IPS-NIHi11 (cell line): ENCODE data around the gene PLB1.
"Not testable (repeated sequence)": the region's sequence is repeated elsewhere in the genome, so short reads cannot be mapped to it uniquely, and the experiment has no call there.

Experiments
- DNase-seq: peaks from one replicate; pipeline ENCODE4 v3.0.0; 2012; ENCODE audit warnings: mixed read lengths, low spot score

The PLB1 gene

DNA sequence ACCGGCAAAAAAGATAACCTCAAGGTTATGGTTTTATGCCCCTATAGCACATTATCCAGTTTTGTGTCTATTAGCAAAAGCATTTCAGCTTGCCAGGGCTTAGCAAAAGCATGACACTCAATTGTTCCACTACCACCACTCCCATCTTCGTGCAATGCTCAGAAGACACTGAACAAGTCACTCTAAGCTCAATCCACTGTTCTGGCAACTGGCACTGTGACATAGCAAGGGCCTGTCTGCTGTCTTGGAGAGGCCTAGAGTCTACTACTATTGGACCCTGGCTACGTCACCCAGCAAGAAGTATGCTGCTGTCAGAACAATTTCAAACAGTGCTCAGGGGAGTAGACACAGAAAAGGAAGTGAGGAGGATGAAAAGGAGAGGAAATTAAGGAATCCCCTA lies 152.3 kb downstream of the PLB1 start:
- DNase-seq: no peak

DNA sequence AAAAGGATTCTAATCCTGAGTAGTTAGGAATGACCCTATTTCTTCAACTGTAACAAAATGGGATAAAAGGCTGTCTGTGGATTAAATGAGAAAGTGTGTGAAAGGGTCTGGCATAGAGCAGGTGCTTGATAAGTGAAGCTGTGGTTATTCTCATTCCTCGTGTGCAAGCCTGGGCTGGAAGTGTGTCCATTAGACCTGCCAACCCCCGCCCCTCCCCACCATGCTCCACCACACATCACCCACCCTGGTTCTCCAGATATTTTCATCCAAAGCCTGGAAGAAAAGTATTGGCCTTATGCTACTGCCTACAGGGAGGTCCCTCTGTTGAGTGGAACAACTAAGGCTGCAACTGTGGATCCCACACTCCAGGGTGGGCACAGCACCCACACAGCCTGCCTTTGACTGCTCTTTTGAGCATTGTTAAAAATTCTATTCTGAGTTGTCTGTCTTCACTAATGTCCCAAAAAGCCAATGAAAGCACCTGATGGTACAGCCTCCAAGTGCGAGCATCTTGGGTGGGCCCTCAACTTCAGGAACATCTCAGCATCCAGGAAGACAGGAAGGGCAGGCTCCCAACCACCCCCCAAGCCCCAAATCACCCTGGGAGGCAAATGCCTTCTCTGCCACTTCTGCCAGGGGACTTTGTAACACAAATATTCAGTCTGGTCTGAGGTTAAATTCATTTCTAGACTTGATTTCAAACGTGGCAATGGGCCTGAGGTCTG lies 153.0 kb downstream of the PLB1 start:
- DNase-seq: no peak

DNA sequence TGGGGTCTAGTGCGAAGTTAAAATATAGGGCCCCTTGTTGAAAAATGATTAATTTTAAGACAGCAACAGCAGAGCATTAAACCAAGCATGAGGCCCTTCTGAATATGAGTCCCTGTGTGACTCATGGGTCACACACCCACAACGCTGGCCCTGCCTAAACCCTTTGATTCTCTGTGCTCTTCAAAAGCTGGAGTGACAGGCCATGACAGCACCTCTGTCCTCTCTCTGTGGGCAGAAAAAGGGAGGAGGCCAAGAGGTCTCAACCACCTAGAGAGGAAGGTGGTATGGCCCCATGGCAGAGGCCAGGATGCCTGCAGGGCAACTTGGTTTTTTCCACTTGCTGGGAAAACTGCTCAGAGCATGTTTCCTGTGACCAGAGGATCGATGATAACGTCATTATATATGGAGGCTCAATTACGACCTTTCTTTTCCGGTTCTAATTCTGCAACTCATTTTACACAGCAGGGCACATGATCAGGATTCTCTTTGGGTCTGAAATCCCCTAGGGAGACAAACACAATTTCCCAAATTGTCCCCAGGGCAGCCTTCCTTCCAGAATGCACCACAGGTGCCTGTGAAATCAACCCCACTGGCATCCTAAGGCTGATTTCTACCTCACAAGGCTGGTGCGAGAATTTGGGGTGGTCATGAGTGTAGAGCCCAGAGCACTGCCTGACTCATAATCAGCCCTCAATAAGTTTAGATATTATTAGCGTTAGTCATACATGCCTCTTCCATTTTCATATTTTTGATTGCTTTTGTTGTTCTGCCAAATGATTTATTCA lies 153.8 kb downstream of the PLB1 start:
- DNase-seq: no peak

DNA sequence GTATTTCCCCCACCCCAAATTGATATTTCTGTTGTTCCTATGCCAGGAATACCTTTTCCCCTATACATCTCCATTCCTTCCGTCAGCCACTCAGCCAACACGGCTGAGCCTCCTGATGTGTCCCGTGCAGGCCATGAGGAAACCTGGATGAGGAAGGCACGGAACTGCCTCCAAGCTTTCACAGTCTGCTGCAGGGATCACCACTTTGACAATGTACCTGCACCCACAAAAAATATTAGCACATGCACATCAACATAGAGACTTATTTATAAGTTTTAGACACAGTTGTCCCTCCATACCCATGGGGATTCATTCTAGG lies 154.4 kb downstream of the PLB1 start:
- no peak for DNase-seq

DNA sequence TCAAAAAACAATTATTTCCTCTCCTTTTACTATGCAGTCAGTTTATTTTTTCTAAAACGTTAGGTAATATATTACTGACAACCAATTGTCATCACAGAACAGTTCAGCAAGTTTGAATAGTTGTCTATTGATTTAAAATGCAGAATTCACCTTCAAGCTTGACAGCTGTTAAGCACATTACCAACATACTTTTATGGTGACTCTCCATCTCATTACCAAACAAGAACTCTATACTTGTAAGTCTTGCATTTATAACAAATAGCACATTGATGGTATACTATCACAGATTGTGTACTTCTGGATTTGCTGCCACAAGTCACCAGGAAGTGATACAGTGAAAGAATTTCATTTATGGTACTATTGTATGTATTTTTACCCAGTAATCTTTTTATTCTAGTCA lies 156.4 kb downstream of the PLB1 start:
- DNase-seq: no peak

DNA sequence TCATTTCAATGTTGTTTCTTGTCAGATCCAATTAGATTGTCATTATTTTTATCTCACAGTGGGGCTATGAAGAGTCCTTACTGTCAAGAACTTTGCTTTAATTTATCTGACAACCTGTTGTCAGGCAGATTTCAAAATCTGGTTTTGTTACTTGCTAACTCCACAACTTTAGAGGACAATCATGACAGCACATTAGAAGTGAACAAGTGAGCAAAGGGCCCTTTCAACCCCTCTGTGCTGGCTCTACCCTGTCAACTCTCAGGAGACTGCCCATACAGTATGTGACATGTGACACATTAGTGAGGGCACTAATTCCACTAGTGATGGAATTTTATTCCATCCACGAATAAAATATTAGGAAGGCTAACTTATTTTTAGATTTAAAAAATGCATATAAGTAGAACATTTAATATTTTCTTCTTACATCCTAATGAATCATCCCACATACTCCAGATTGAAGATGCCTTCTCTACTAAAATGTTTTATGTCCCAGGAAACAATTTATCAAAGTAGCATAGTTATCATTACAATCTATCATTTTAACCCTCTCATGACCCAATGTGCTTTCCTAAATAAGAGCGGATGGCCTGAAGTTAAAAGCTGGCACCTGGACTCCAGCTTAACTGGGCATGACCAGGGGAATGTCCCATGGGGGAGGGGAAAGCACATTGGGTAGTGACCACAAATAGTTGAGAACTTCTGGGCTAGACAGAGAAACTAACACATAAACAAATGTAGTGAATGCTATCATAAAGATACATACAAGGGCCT lies 158.2 kb downstream of the PLB1 start:
- no peak for DNase-seq

DNA sequence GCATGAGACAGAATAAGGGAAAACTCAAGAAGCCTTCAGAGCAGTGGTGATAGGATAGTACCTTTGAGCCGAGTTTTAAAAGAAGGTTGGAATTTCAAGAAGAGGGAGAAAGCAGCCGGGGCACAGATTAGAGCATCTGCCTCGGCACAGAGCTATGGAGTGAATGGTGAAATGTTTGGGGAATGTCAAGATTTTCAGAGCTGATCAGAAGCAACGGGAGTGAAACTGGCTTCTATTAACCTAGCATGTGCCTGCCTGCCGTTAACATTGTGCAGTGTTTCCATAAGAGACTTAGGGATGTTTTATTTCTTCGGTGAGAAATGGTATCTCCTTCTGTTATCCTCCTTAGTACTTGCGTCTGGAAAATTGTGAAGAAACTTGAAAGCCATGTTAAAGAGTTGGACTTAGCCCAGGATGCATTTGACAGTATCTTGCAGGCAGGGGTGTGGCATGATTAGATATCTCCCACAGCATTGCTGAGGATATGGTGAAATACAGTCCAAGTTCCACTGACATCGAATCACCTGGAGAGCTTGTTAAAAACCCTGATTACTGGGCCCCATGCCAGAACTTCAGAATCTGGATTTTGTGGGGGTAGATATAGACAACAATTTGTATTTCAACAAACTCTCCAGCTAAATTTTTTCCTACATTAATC lies 158.9 kb downstream of the PLB1 start:
- no peak for DNase-seq

DNA sequence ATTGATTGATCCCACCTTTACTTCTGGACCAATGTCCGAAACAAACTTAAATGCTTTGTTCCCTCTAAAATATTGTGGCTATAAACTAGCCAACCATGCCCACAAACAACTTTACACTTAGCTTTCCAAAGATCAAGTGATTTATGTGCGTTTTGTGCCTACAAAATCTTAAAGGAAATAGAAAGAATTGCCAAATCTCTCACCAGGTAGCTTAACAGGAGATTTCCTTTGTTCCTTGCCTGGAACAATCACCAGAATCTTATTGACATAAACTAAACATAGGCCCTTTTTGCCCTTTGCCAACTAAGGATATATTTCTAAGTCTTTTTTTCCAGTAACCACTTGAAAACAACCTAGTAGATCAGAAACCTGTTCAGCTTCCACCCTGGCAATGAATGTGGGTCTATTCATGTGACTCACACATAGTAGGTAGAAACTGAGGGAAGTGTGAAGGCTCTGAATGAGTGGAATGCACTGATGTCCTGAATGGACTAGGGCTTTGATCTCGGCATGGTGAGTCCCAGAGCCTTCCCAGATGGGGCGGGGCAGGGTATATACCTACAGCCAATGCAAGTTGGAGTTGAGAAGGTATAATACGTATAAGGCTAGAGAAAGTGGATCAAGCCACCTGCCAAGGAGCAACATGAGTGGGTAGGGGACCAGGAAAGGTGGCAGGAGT lies 161.2 kb downstream of the PLB1 start:
- DNase-seq: no peak

DNA sequence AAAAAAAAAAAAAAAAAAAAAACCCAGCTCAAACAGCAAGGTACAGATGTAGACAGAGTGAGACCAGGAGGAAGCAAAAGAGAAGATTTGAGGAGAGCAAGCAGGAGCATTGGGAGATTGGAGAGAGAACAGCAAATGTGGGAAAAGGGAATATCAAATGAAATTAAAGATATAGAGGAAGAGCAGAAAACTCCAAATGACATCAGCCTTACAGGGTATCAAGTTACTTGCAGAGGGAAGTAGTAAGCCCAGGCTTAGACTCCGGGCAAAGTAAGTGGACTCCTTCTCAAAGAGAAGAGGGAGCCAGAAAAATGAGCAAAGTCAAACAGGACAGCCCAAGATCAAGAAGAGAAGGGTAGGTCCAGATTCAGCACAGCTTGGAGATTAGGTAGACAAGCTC lies 162.5 kb downstream of the PLB1 start:
- DNase-seq: no peak

DNA sequence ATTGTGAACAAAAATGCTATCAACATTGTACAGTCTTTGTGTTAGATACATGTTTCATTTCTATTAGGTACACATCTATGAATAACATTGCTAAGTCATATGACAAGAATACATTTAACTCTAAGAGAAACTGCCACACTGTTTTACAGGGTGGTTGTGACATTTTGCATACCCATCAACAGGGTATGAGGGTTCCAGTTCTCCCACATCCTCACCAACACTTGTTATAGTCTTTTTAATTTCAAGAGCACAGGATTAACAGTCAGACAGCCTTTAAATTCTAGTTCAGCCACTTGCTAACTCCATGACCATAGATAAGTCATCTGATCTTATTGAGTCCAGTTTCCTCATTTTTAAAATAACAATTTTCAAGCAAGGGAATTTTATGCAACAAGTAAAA lies 163.3 kb downstream of the PLB1 start:
- no peak for DNase-seq

DNA sequence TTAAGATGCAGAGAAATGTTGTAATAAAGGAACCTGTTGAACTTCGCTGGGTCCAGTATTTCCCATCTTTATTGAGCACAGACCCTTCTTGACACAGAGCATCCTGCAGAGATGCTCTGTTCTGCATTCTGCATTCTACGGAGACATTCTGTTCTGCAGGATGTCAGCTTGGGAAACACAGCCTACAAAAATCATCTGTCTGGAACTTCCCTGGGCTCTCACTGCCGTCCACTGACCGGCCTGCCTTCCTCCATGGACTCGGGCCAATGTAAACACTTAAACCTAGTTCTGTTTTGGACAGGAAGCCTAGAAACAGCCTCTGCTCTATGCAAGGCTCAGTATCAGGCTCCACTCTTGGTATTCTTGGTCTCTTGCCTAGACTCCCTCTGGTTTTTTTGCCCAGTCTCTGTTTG lies 165.7 kb downstream of the PLB1 start:
- DNase-seq: no peak

DNA sequence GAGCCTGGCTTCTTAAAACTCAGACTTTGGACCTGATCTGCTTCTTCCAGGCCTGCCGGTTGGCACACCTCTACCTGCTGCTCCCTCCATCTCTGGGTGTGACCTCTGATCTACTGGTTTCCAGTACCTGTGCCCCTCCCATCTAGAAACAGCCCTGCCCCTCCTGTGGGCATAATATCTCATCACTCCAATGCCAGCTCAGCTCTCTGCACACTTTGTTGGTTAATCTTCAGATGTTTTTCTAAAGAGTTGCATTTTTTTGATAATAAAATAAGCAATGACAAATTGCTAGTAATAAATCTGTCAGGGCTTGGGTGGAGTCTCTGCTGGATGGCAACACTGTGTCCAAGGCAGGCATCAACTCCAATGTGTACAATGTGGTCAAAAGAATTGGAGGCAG lies 166.2 kb downstream of the PLB1 start:
- DNase-seq: no peak

DNA sequence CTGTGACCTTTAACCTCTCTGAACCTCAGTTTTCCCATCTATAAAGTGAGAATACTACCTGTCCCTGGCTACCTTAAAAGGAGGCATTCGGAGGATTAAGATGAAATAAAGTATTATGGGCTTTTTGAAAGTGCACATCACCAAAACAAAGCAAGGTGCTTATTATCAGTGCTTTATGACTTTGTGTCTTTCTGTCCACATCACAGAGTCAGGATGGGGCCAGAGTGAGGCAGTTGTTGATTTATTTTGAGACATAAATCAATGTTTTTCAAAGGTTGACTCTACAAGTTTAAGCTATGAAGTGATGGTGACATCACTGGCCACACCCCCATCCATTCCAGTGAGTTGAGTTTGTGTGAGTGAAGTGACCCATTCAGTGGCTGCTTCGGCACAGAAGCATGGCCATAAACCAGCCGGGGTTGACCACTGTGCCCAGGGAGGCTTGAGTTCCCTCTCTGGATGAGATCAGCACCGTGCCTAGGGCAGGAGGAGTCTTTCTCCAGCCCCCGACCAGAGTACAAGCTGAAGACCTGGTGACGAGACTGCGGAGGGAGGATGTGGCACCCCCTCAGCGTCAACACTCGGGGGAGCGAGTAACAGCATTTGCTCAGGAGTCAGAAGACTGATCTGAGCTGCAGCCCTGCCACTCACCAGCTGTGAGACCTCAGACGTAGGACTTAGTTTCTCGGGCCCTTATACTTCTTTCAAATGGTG lies 166.8 kb downstream of the PLB1 start:
- no peak for DNase-seq

DNA sequence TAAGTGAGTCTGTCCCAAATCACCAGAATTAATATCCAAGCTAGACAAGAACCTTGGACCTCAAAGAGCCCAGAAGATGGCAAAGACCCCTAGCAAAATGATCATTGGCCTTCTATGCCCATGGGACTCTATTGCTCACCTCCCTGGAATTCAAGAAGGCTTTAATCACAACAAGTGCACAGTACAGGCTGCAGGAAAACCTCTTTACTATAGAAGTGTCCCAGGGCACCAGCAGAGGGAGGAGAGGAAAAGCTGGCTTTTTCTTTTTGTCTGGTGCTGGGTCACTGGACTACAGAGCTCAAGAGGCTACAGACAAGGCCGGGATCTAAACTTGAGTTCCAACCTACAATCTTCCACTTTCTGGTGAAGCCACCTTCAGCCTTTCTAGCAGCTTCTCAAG lies 167.5 kb downstream of the PLB1 start:
- no peak for DNase-seq

DNA sequence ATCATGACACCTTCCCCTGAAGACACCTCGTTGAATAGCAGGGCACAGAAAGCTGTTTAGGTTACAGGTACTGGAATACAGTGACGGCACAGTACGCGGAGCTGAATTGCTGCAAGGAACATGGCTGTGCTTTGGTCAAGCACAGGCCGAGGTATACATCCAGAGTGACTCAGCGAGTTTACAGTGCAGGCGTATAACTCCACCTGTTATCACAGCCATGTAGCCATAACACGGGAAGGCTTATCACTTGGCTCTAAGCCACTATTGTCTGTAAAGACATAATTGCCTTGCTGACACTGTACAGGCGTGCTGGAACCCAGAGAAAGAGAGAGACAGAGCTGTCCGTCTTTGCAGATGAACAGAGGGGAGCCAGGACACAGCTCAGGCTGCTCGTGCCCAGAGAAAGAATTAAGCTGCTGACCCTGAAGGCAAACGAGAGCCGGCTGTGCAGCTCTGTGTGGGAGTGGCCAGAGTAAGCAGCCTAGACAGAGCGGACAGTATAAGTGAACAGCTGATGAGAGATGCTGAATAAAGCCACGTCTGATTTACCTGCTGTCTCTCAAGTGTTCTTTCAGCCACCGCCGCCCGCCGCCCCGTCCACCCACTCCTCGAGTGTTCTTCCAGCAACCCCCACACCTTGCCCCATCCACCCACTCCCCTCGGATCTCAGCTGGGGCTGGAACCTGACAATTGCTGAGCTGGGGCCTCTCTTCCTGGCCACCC lies 168.4 kb downstream of the PLB1 start:
- DNase-seq: no peak

DNA sequence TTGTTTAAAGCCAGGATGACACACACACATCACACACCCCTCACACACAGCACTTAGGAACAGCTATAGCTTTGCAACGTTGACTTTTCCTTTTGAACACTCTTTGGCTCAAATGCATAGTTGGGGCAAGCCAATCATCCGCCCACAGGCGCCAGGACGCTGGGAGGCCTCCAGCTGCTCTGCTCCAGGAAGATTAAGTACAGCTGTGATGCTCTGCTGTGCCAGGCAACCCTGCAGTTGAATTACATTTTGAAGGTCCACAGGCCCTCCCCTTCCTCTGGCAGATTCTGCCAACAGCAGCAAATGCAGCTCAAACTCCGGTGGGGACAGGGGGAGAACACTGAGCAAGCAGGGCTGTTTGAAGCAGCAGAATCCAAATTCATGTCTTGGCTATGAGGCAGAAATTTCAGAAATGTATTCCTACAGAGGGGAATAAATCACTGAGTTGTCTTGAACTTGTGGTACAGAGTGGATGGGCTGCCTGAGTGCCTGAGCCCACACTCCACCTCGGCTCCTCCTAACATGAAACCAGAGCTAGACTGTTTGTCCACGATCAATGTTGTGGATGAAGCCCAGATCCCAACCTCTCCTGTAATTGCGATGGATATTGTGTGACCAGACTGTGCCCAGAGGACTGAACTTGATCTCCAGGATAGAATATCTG lies 169.3 kb downstream of the PLB1 start:
- DNase-seq: no peak

DNA sequence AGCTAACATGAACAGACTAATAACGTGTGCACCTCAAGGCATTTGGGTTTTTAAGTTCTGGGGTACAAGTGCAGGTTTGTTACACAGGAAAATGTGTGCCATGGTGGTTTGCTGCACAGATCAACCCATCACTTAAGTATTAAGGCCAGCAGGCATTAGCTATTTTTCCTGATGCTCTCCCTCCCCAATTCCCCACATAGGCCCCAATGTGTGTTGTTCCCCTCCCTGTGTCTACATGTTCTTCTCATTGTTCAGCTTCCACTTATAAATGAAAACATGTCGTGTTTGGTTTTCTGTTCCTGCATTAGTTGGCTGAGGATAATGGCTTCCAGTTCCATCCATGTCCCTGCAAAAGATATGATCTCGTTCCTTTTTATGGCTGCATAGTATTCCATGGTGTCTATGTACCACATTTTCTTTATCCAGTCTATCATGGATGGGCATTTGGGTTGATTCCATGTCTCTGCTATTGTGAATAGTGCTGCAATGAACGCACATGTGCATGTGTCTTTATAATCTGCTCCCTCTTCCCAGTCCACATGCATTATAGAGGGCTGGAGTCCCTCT lies 170.0 kb downstream of the PLB1 start:
- not testable (repeated sequence) for DNase-seq

DNA sequence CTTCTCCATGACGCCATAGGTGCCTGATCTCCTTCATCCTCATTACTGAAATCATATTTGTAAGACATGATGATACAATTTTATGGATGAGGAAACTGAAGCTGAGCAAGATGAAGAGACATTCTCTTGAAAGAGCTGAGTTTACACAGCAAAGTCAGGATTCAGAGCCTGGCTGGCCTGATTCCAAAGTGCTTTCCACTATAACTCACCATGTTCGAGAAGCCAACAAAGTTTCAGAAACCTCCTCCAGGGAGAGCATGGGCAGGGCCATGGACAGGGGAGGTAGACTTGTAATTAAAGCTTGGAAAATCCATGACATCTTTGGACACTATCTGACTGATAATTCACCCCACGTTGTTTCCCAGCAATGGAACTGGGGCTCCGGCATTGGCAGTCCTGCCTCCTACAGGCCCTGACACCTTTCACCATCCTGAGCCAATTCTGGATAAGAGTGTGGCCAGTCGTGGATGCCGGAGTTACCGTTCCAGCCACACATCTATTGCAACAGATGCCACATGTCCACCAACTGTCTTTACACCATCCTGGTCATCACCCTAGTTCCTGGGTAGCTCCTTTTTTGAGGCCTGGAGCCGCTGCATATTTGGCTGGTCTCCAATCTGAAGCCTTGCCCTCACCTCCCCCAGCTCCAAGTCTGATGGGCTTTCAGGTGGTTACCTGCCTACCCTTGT lies 170.8 kb downstream of the PLB1 start:
- DNase-seq: no peak

DNA sequence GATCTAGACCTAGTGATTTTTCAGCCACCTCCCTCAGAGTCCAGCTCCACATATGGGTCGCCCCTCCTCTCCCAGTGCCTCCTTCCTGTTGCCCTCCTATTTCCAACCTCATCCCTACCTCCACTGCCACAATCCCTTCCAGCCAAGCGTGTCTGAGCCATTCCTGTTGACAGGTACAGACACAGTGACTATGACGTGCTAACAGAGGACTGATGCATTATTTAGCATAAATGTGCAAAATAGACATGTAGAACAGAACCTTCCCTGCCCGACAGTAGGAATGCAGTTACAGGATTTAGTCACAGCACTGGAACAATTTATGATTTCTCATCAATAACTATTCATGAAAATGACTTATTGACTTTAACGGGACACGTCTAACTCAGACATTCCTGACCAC lies 171.4 kb downstream of the PLB1 start:
- no peak for DNase-seq
